Neural progenitor cell (in vitro differentiated cells): ENCODE results near the gene TRAF3. TPM values are rescaled to one million over a fixed set of nuclear protein-coding genes. Genes with fewer than 3 reads are reported as not detected.

Experiments used
- DNase-seq: peaks from one replicate; pipeline ENCODE4 v3.0.0-alpha.2; 2016; ENCODE audit warnings: low spot score
- H2AFZ ChIP-seq: fragments of 200-600 bp; sonication (generic); replicated peaks from 2 replicates; pipeline ENCODE4 v1.6.1; 2016; ENCODE audit warnings: antibody characterized with exemption
- H3F3A ChIP-seq: fragments of 200-600 bp; sonication (generic); 2 replicates; pipeline ENCODE4 v1.6.1; 2016; ENCODE audit warnings: antibody characterized with exemption, low read depth
- H3K27ac ChIP-seq: fragments of 200-600 bp; sonication (generic); 2 replicates; pipeline ENCODE4 v1.5.1; 2016; ENCODE audit warnings: mild to moderate bottlenecking
- H3K27me3 ChIP-seq: fragments of 200-600 bp; sonication (generic); 2 replicates; pipeline ENCODE4 v1.6.1; 2016; ENCODE audit warnings: mild to moderate bottlenecking, moderate library complexity
- H3K36me3 ChIP-seq: fragments of 200-600 bp; sonication (generic); 2 replicates; pipeline ENCODE4 v1.5.1; 2016
- H3K4me1 ChIP-seq: fragments of 200-600 bp; sonication (generic); 2 replicates; pipeline ENCODE4 v1.6.1; 2016; ENCODE audit warnings: mixed run types
- H3K4me2 ChIP-seq: fragments of 200-600 bp; sonication (generic); 2 replicates; pipeline ENCODE4 v1.6.1; 2016
- H3K4me3 ChIP-seq: fragments of 200-600 bp; sonication (generic); 2 replicates; pipeline ENCODE4 v1.5.1; 2016
- H3K79me2 ChIP-seq: fragments of 200-600 bp; sonication (generic); 2 replicates; pipeline ENCODE4 v1.6.1; 2016; ENCODE audit warnings: low read depth
- H3K9ac ChIP-seq: fragments of 200-600 bp; sonication (generic); 2 replicates; pipeline ENCODE4 v1.6.1; 2016
- H3K9me3 ChIP-seq: fragments of 200-600 bp; sonication (generic); 2 replicates; pipeline ENCODE4 v1.5.1; 2016; ENCODE audit warnings: low read depth
- H4K20me1 ChIP-seq: fragments of 200-600 bp; sonication (generic); 2 replicates; pipeline ENCODE4 v1.6.1; 2016; ENCODE audit warnings: low read depth
- H3K27ac Mint-ChIP-seq: 3 replicates; pipeline ENCODE4 v1.8.0; 2021; ENCODE audit warnings: mixed read lengths
- H3K27me3 Mint-ChIP-seq: 2 replicates; pipeline ENCODE4 v1.8.0; 2022; ENCODE audit warnings: low read depth, mild to moderate bottlenecking, inconsistent platforms, moderate library complexity, mixed read lengths; ENCODE audit not compliant: insufficient read depth
- H3K36me3 Mint-ChIP-seq: 3 replicates; pipeline ENCODE4 v1.8.0; 2021; ENCODE audit warnings: mixed read lengths
- H3K4me1 Mint-ChIP-seq: 3 replicates; pipeline ENCODE4 v1.8.0; 2021; ENCODE audit warnings: mixed read lengths
- H3K4me3 Mint-ChIP-seq: 3 replicates; pipeline ENCODE4 v1.8.0; 2021; ENCODE audit warnings: mild to moderate bottlenecking, moderate library complexity, mixed read lengths
- H3K9me3 Mint-ChIP-seq: 3 replicates; pipeline ENCODE4 v1.8.0; 2020; ENCODE audit warnings: mixed read lengths
- CTCF ChIP-seq: fragments of 200-600 bp; sonication (generic); IDR thresholded peaks from 2 replicates; pipeline ENCODE4 v1.5.1; 2017; ENCODE audit warnings: antibody characterized with exemption, mild to moderate bottlenecking
- EZH2 ChIP-seq: fragments of 200-600 bp; sonication (generic); IDR thresholded peaks from 2 replicates; pipeline ENCODE4 v1.6.1; 2017; ENCODE audit warnings: antibody characterized with exemption, mild to moderate bottlenecking, moderate library complexity
- EZH2phosphoT487 ChIP-seq: fragments of 200-600 bp; sonication (generic); IDR thresholded peaks from 2 replicates; pipeline ENCODE4 v1.6.1; 2017; ENCODE audit warnings: antibody characterized with exemption
- total RNA-seq: library from RNA; depleted of rRNA; stranded (reverse); fragments of >200 nt; gene quantifications from 2 replicates; pipeline ENCODE4 v1.2.3, GENCODE V29; 2015; ENCODE audit warnings: low replicate concordance

TRAF3 gene
- total RNA-seq, 1 donor from 2014 or later, result 18.1 TPM

GRCh38 chr14:102752239-102752847, 24.9 kb upstream of the TRAF3 start:
- peaks cover 3% of the 10 kb centered on the region for H3K4me1 Mint-ChIP-seq
- no peak overlapping the region for H2AFZ ChIP-seq
- H3K27ac Mint-ChIP-seq, result no peak overlapping the region
- H4K20me1 ChIP-seq, result no peaks in the 10 kb centered on the region
- H3K36me3 ChIP-seq, result no peaks in the 10 kb centered on the region
- H3K36me3 Mint-ChIP-seq, result peaks cover 5% of the 10 kb centered on the region
- H3K9me3 Mint-ChIP-seq, result no peaks in the 10 kb centered on the region
- H3K4me3 Mint-ChIP-seq, result no peak overlapping the region
- H3K79me2 ChIP-seq, result no peaks in the 10 kb centered on the region
- TF ChIP-seq CTCF, result no peak
- peaks cover 14% of the 10 kb centered on the region for H3K4me1 ChIP-seq
- no peak overlapping the region for H3K4me3 ChIP-seq
- no peak overlapping the region for H3K9ac ChIP-seq
- no peaks in the 10 kb centered on the region for H3K27me3 ChIP-seq
- no peaks in the 10 kb centered on the region for H3K9me3 ChIP-seq
- DNase-seq, result no peak
- peaks cover 3% of the 10 kb centered on the region for H3K27me3 Mint-ChIP-seq
- H3K4me2 ChIP-seq, result no peak overlapping the region
- no peaks in the 10 kb centered on the region for H3F3A ChIP-seq
- no peak overlapping the region for H3K27ac ChIP-seq

- Histone ChIP-seq H3K36me3 (no peaks in the 10 kb centered on the region), H4K20me1 (no peaks in the 10 kb centered on the region), H3K4me3 (no peak overlapping the region), H3K27ac (no peak overlapping the region), H3K9me3 (no peaks in the 10 kb centered on the region), H3F3A (no peaks in the 10 kb centered on the region), H3K79me2 (no peaks in the 10 kb centered on the region), H3K27me3 (no peaks in the 10 kb centered on the region), H3K4me2 (no peak overlapping the region), H3K4me1 (peaks cover 8% of the 10 kb centered on the region), H2AFZ (no peak overlapping the region), H3K9ac (no peak overlapping the region)
- Mint-ChIP-seq H3K9me3 (no peaks in the 10 kb centered on the region), H3K27me3 (peaks cover 3% of the 10 kb centered on the region), H3K36me3 (peaks cover 3% of the 10 kb centered on the region), H3K27ac (peak overlapping the region; percentile 63), H3K4me3 (no peak overlapping the region), H3K4me1 (peaks cover 5% of the 10 kb centered on the region)
- no peak for DNase-seq
- TF ChIP-seq CTCF (no peak), EZH2 (no peak), EZH2phosphoT487 (no peak)
Measured at GRCh38 chr14:102754370-102755262, 22.6 kb upstream of the TRAF3 start.

- no peak overlapping the region for H3K4me3 Mint-ChIP-seq
- DNase-seq, result no peak
- Histone ChIP-seq H3K4me2 (no peak overlapping the region), H3K9me3 (no peaks in the 10 kb centered on the region), H3K4me3 (no peak overlapping the region), H3K9ac (no peak overlapping the region), H3K27me3 (no peaks in the 10 kb centered on the region), H3K79me2 (no peaks in the 10 kb centered on the region), H3K27ac (no peak overlapping the region), H2AFZ (no peak overlapping the region), H4K20me1 (no peaks in the 10 kb centered on the region), H3K4me1 (no peaks in the 10 kb centered on the region), H3F3A (no peaks in the 10 kb centered on the region), H3K36me3 (no peaks in the 10 kb centered on the region)
- peaks cover 9% of the 10 kb centered on the region for H3K4me1 Mint-ChIP-seq
- no peak overlapping the region for H3K27ac Mint-ChIP-seq
- H3K27me3 Mint-ChIP-seq, result peaks cover 8% of the 10 kb centered on the region
- H3K9me3 Mint-ChIP-seq, result no peaks in the 10 kb centered on the region
- TF ChIP-seq EZH2 (no peak), CTCF (no peak), EZH2phosphoT487 (no peak)
- H3K36me3 Mint-ChIP-seq, result peaks cover 2% of the 10 kb centered on the region
Measured at GRCh38 chr14:102757646-102758045, 19.6 kb upstream of the TRAF3 start.
